H1 (cell line): ENCODE measurements around the gene SLC26A8. TPM values are rescaled to one million over a fixed set of nuclear protein-coding genes. Genes with fewer than 3 reads are reported as not detected.

Experiments
- BRCA1 ChIP-seq: IDR thresholded peaks from 2 replicates; pipeline ENCODE4 v1.6.1; 2012; ENCODE audit warnings: low read depth, low read length, improper control_type of control experiment
- CHD7 ChIP-seq: fragments of 300-600 bp; sonication (generic); IDR thresholded peaks from 2 replicates; pipeline ENCODE4 v1.7.1; 2012; ENCODE audit warnings: low read length, moderate library complexity, mild to moderate bottlenecking, inconsistent platforms; ENCODE audit not compliant: insufficient replicate concordance
- FOSL1 ChIP-seq: IDR thresholded peaks from 2 replicates; pipeline ENCODE4 v1.6.1; 2011; ENCODE audit warnings: mild to moderate bottlenecking, low read depth, low read length, moderate library complexity; ENCODE audit not compliant: insufficient read depth
- POU5F1 ChIP-seq: IDR thresholded peaks from 2 replicates; pipeline ENCODE4 v1.6.1; 2011; ENCODE audit warnings: low read depth, mild to moderate bottlenecking, low read length, moderate library complexity
- RAD21 ChIP-seq, 2 experiments: IDR thresholded peaks in 1 of 2; conservative IDR thresholded peaks in 1 of 2; 2 replicates each; pipeline ENCODE4 v1.6.1; 2011; ENCODE audit warnings: low read depth in 2 of 2, low read length in 2 of 2, improper control_type of control experiment in 1 of 2, inconsistent platforms in 1 of 2, mild to moderate bottlenecking in 1 of 2, moderate library complexity in 1 of 2
- TAF1 ChIP-seq: IDR thresholded peaks from 2 replicates; pipeline ENCODE4 v1.6.1; 2011; ENCODE audit warnings: mild to moderate bottlenecking, low read depth, low read length
- TEAD4 ChIP-seq: IDR thresholded peaks from 2 replicates; pipeline ENCODE4 v1.6.1; 2012; ENCODE audit warnings: low read depth, low read length, inconsistent platforms, mixed read lengths
- USF2 ChIP-seq: IDR thresholded peaks from 2 replicates; pipeline ENCODE4 v1.6.1; 2011; ENCODE audit warnings: low read length, improper control_type of control experiment
- polyA plus RNA-seq, 7 experiments: library from polyadenylated mRNA; depleted of rRNA in 3 of 7; stranded (reverse) in 5 of 7; unstranded in 2 of 7; fragments of >200 nt in 5 of 7; fragments of 200-250 nt in 2 of 7; gene quantifications; 1 replicate in 5 of 7; 2 replicates in 1 of 7; 4 replicates in 1 of 7; pipeline versions ENCODE4 v1.2.1 to v1.2.3, GENCODE V29; 2011 to 2013; ENCODE audit warnings: missing spikeins in 2 of 7, mixed read lengths in 2 of 7
- total RNA-seq: library from RNA; stranded (reverse); fragmentation: NEBNext Ultra II Directional; extraction: Animal tissue kit (Norgen Biotek cat#: 25700); gene quantifications from 2 replicates; pipeline ENCODE4 v1.2.1, GENCODE V29; 2021

The SLC26A8 gene
- total and polyA plus RNA-seq, 2 of the 8 experiments (the other 6 are each of a cell fraction or from before 2014, with no cell fraction given): 0.56 to 0.57 TPM

- no peak for TF ChIP-seq CHD7
- TF ChIP-seq TEAD4: no peak
- TF ChIP-seq POU5F1: no peak
- no peak for TF ChIP-seq USF2
- TF ChIP-seq TAF1: no peak
- TF ChIP-seq BRCA1: no peak
- TF ChIP-seq FOSL1: no peak
- TF ChIP-seq RAD21 (IDR thresholded peaks at IDR 0.05 in 1 of 2, conservative IDR thresholded peaks at IDR 0.05 in 1 of 2; ENCODE audit: low read depth in 2 of 2, low read length in 2 of 2): no peak
Observed at GRCh38 chr6:35945650-35946025, 78.8 kb downstream of the SLC26A8 start (continued).
